GM18499 (cell line): Measurements from ENCODE around the gene CLEC4F.

Experiments
- ATAC-seq: cut with Tn5 transposase; IDR thresholded peaks from one replicate; pipeline ENCODE4 v1.9.1; 2021; ENCODE audit warnings: moderate number of reproducible peaks; ENCODE audit not compliant: insufficient read depth, unreplicated experiment

CLEC4F gene

DNA sequence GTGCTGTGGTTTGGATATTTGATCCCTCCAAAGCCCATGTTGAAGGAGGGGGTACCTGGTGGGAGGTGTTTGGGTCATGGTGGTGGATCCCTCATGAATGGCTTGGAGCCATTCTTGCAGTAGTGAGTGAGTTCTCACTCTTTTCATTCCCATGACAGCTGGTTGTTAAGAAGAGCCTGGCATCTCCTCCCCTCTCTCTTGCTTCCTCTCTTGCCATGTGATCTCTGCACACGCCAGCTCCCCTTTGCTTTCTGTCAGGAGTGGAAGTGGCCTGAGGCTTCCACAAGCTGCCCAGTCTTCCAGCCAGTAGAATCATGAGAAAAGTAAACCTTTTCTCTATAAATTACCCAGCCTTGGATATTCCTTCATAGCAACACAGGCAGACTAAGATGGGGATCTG lies 61.0 kb downstream of the CLEC4F start:
- ATAC-seq: no peak
